Smooth muscle cell (in vitro differentiated cells): ENCODE results near the gene PGGHG. TPM values are rescaled to one million over a fixed set of nuclear protein-coding genes. Genes with fewer than 3 reads are reported as not detected.

Experiments used
- DNase-seq: peaks from one replicate; lab custom pipeline; 2025; ENCODE audit not compliant: unreplicated experiment; lab: John Stamatoyannopoulos, UW
- H2AFZ ChIP-seq: fragments of 200-600 bp; sonication (generic); 2 replicates; pipeline ENCODE4 v1.6.0; 2016; ENCODE audit warnings: antibody characterized with exemption, low read depth, mild to moderate bottlenecking
- H3F3A ChIP-seq: fragments of 200-600 bp; sonication (generic); 2 replicates; pipeline ENCODE4 v1.6.0; 2017; ENCODE audit warnings: antibody characterized with exemption, low read depth
- H3K27ac ChIP-seq: fragments of 200-600 bp; sonication (generic); 2 replicates; pipeline ENCODE4 v1.5.1; 2016; ENCODE audit warnings: low read depth, mild to moderate bottlenecking
- H3K27me3 ChIP-seq: fragments of 200-600 bp; sonication (generic); 2 replicates; pipeline ENCODE4 v1.6.1; 2016; ENCODE audit warnings: low read depth, mild to moderate bottlenecking
- H3K36me3 ChIP-seq: fragments of 200-600 bp; sonication (generic); 2 replicates; pipeline ENCODE4 v1.5.1; 2016; ENCODE audit warnings: low read depth
- H3K4me1 ChIP-seq: fragments of 200-600 bp; sonication (generic); 2 replicates; pipeline ENCODE4 v1.5.1; 2016; ENCODE audit warnings: low read depth
- H3K4me2 ChIP-seq: fragments of 200-600 bp; sonication (generic); 2 replicates; pipeline ENCODE4 v1.6.0; 2016; ENCODE audit warnings: mild to moderate bottlenecking
- H3K4me3 ChIP-seq: fragments of 200-600 bp; sonication (generic); 2 replicates; pipeline ENCODE4 v1.5.1; 2016; ENCODE audit warnings: mild to moderate bottlenecking
- H3K79me2 ChIP-seq: fragments of 200-600 bp; sonication (generic); 2 replicates; pipeline ENCODE4 v1.6.0; 2016; ENCODE audit warnings: low read depth, mild to moderate bottlenecking
- H3K9ac ChIP-seq: fragments of 200-600 bp; sonication (generic); 2 replicates; pipeline ENCODE4 v1.6.0; 2016; ENCODE audit warnings: low read depth
- H3K9me3 ChIP-seq: fragments of 200-600 bp; sonication (generic); replicated peaks from 2 replicates; pipeline ENCODE4 v1.5.1; 2016; ENCODE audit warnings: low read depth
- H4K20me1 ChIP-seq: fragments of 200-600 bp; sonication (generic); 2 replicates; pipeline ENCODE4 v1.6.0; 2016; ENCODE audit warnings: low read depth
- CTCF ChIP-seq: fragments of 200-600 bp; sonication (generic); IDR thresholded peaks from 2 replicates; pipeline ENCODE4 v1.5.1; 2017; ENCODE audit warnings: borderline replicate concordance, mild to moderate bottlenecking, antibody characterized with exemption; ENCODE audit not compliant: insufficient read depth, poor library complexity, severe bottlenecking
- WGBS: methylation state at CpG from one replicate; pipeline ENCODE4 v1.1.7; 2016; ENCODE audit warnings: low lambda C conversion rate; 5-methylcytosine and 5-hydroxymethylcytosine counted together
- polyA plus RNA-seq: library from polyadenylated mRNA; unstranded; fragments of >200 nt; fragmentation: Nextera tagmentation; extraction: Ambion mirVana; gene quantifications from 2 replicates; pipeline ENCODE4 v1.2.1, GENCODE V29; 2016
- small RNA-seq: library from RNA; depleted of rRNA; stranded (forward); fragments of <200 nt; gene quantifications from one replicate; pipeline ENCODE3, GENCODE V24; 2014
- total RNA-seq: library from RNA; depleted of rRNA; stranded (reverse); fragments of >200 nt; gene quantifications from 2 replicates; pipeline ENCODE4 v1.2.3, GENCODE V29; 2014

Gene PGGHG
- total and polyA plus RNA-seq, 2 experiments from 2014 or later = 8.6 to 16.6 TPM

GRCh38 chr11:344836-345578 is 56.1 kb downstream of the PGGHG start:
- Histone ChIP-seq H3K4me1 (peaks cover 5% of the 10 kb centered on the region), H3F3A (peaks cover 6% of the 10 kb centered on the region), H3K9me3 (no peaks in the 10 kb centered on the region), H2AFZ (no peak overlapping the region), H3K27ac (no peak overlapping the region), H3K9ac (no peak overlapping the region), H4K20me1 (no peaks in the 10 kb centered on the region), H3K4me3 (no peak overlapping the region), H3K27me3 (no peaks in the 10 kb centered on the region), H3K36me3 (no peaks in the 10 kb centered on the region), H3K4me2 (no peak overlapping the region), H3K79me2 (no peaks in the 10 kb centered on the region)
- WGBS = 95% methylated on average over 11 of the region's 11 CpGs
- no peak for TF ChIP-seq CTCF
- DNase-seq = no peak

Small RNA genes lying within 50 kb of the gene (small RNA-seq; reads per million reads assigned to genes)
- 0.08 reads per million for gene AC136475.6

Other genes starting within 250 kb of the PGGHG start
- not detected in 2 replicates for gene SCGB1C1, start 96.0 kb upstream of the PGGHG start, total RNA-seq
- not detected in 2 replicates for gene SCGB1C1, start 96.0 kb upstream of the PGGHG start, polyA plus RNA-seq
- gene BET1L, start 81.7 kb upstream of the PGGHG start, total RNA-seq = 31.3 and 40.5 TPM in 2 replicates
- 92.5 and 97.4 TPM in 2 replicates for gene BET1L, start 81.7 kb upstream of the PGGHG start, polyA plus RNA-seq
- gene RIC8A, start 81.4 kb upstream of the PGGHG start, total RNA-seq = 71.2 and 118 TPM in 2 replicates
- 120 and 121 TPM in 2 replicates for gene RIC8A, start 81.4 kb upstream of the PGGHG start, polyA plus RNA-seq
- 10.8 and 13.0 TPM in 2 replicates for gene SIRT3, start 52.8 kb upstream of the PGGHG start, total RNA-seq
- gene SIRT3, start 52.8 kb upstream of the PGGHG start, polyA plus RNA-seq = 19.8 and 22.6 TPM in 2 replicates
- gene PSMD13, start 52.1 kb upstream of the PGGHG start, total RNA-seq = 77.4 and 79.2 TPM in 2 replicates
- 173 and 200 TPM in 2 replicates for gene PSMD13, start 52.1 kb upstream of the PGGHG start, polyA plus RNA-seq
- not detected in 2 replicates for gene NLRP6, start 10.7 kb upstream of the PGGHG start, total RNA-seq
- gene NLRP6, start 10.7 kb upstream of the PGGHG start, polyA plus RNA-seq = not detected in 2 replicates
- not detected in 2 replicates for gene IFITM5, start 10.4 kb downstream of the PGGHG start, total RNA-seq
- not detected in 2 replicates for gene IFITM5, start 10.4 kb downstream of the PGGHG start, polyA plus RNA-seq
- gene IFITM2, start 18.7 kb downstream of the PGGHG start, total RNA-seq = 210 and 211 TPM in 2 replicates
- 1,227 and 1,486 TPM in 2 replicates for gene IFITM2, start 18.7 kb downstream of the PGGHG start, polyA plus RNA-seq
- gene IFITM1, start 24.9 kb downstream of the PGGHG start, total RNA-seq = 355 TPM in 2 replicates
- gene IFITM1, start 24.9 kb downstream of the PGGHG start, polyA plus RNA-seq = 599 and 726 TPM in 2 replicates
- 392 and 393 TPM in 2 replicates for gene IFITM3, start 31.7 kb downstream of the PGGHG start, total RNA-seq
- 3,295 and 4,132 TPM in 2 replicates for gene IFITM3, start 31.7 kb downstream of the PGGHG start, polyA plus RNA-seq
- gene B4GALNT4, start 80.4 kb downstream of the PGGHG start, total RNA-seq = 21.9 and 48.8 TPM in 2 replicates
- 44.9 and 45.8 TPM in 2 replicates for gene B4GALNT4, start 80.4 kb downstream of the PGGHG start, polyA plus RNA-seq
- gene PKP3, start 105.1 kb downstream of the PGGHG start, total RNA-seq = 32.0 and 61.2 TPM in 2 replicates
- gene PKP3, start 105.1 kb downstream of the PGGHG start, polyA plus RNA-seq = 24.6 and 69.9 TPM in 2 replicates
- gene SIGIRR, start 125.9 kb downstream of the PGGHG start, total RNA-seq = 15.3 and 18.3 TPM in 2 replicates
- gene SIGIRR, start 125.9 kb downstream of the PGGHG start, polyA plus RNA-seq = 26.3 and 29.4 TPM in 2 replicates
- 0.67 and 1.4 TPM in 2 replicates for gene ANO9, start 152.9 kb downstream of the PGGHG start, total RNA-seq
- 1.5 and 7.1 TPM in 2 replicates for gene ANO9, start 152.9 kb downstream of the PGGHG start, polyA plus RNA-seq
- 15.2 and 20.7 TPM in 2 replicates for gene PTDSS2, start 161.2 kb downstream of the PGGHG start, total RNA-seq
- 25.2 and 33.5 TPM in 2 replicates for gene PTDSS2, start 161.2 kb downstream of the PGGHG start, polyA plus RNA-seq
- 91.3 and 106 TPM in 2 replicates for gene RNH1, start 218.1 kb downstream of the PGGHG start, total RNA-seq
- gene RNH1, start 218.1 kb downstream of the PGGHG start, polyA plus RNA-seq = 242 and 243 TPM in 2 replicates
- gene HRAS, start 246.4 kb downstream of the PGGHG start, total RNA-seq = 19.2 and 39.9 TPM in 2 replicates
- gene HRAS, start 246.4 kb downstream of the PGGHG start, polyA plus RNA-seq = 59.1 and 82.5 TPM in 2 replicates
- 0.31 and 1.5 TPM in 2 replicates for gene LRRC56, start 248.4 kb downstream of the PGGHG start, total RNA-seq
- 1.5 TPM in 2 replicates for gene LRRC56, start 248.4 kb downstream of the PGGHG start, polyA plus RNA-seq